Ishikawa (cell line): ENCODE data around the gene ST3GAL5.

Source experiments
- CEBPB ChIP-seq: IDR thresholded peaks from 2 replicates; pipeline ENCODE4 v1.6.1; 2012
- CREB1 ChIP-seq: IDR thresholded peaks from 2 replicates; pipeline ENCODE4 v1.6.1; 2012; ENCODE audit warnings: low read depth
- EGR1 ChIP-seq: IDR thresholded peaks from 2 replicates; pipeline ENCODE4 v1.6.1; 2012
- EP300 ChIP-seq: IDR thresholded peaks from 2 replicates; pipeline ENCODE4 v1.6.1; 2012; ENCODE audit warnings: borderline replicate concordance
- FOXM1 ChIP-seq: IDR thresholded peaks from 2 replicates; pipeline ENCODE4 v1.6.1; 2012; ENCODE audit warnings: low read depth, borderline replicate concordance
- NFIC ChIP-seq: IDR thresholded peaks from 2 replicates; pipeline ENCODE4 v1.6.1; 2012
- RAD21 ChIP-seq: IDR thresholded peaks from 2 replicates; pipeline ENCODE4 v1.6.1; 2012; ENCODE audit warnings: low read depth
- TAF1 ChIP-seq: IDR thresholded peaks from 2 replicates; pipeline ENCODE4 v1.6.1; 2012; ENCODE audit warnings: low read depth, mild to moderate bottlenecking
- TCF12 ChIP-seq: IDR thresholded peaks from 2 replicates; pipeline ENCODE4 v1.6.1; 2012; ENCODE audit warnings: low read depth
- TEAD4 ChIP-seq: IDR thresholded peaks from 2 replicates; pipeline ENCODE4 v1.6.1; 2012
- YY1 ChIP-seq: IDR thresholded peaks from 2 replicates; pipeline ENCODE4 v1.6.1; 2012; ENCODE audit warnings: low read depth
- ZBTB7A ChIP-seq: IDR thresholded peaks from 2 replicates; pipeline ENCODE4 v1.6.1; 2012; ENCODE audit warnings: low read depth
- TF ChIP-seq, protein P1 (sequence below): IDR thresholded peaks from 2 replicates; pipeline ENCODE4 v1.6.1; 2012; ENCODE audit warnings: low read depth, mild to moderate bottlenecking
- TF ChIP-seq, protein P2 (sequence below): IDR thresholded peaks from 2 replicates; pipeline ENCODE4 v1.6.1; 2012

Gene ST3GAL5

DNA sequence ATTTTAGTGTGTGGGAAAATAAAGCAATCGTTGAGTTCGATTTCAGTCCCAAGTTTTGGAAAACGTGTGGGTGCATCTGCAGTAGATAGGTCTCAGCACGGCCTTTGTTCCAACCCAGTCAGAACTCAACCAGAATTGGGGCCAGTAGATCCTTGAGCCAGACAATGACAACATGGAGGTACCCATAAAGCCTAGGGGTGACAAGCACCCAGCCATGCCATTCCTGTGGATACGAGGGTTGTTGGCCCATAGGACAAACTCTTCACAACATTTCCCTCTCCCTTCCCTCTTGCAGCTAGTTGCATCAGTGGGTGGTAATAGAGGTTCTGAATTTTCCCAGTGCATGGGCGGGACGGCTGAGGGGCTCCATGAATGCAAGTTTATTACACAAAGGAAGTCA is 60.1 kb downstream of the ST3GAL5 start:
- TF ChIP-seq CEBPB (no peak), TCF12 (no peak), CREB1 (no peak), NFIC (no peak), ZBTB7A (no peak), TAF1 (no peak), FOXM1 (no peak), TEAD4 (no peak)
- TF ChIP-seq, protein P1, sequence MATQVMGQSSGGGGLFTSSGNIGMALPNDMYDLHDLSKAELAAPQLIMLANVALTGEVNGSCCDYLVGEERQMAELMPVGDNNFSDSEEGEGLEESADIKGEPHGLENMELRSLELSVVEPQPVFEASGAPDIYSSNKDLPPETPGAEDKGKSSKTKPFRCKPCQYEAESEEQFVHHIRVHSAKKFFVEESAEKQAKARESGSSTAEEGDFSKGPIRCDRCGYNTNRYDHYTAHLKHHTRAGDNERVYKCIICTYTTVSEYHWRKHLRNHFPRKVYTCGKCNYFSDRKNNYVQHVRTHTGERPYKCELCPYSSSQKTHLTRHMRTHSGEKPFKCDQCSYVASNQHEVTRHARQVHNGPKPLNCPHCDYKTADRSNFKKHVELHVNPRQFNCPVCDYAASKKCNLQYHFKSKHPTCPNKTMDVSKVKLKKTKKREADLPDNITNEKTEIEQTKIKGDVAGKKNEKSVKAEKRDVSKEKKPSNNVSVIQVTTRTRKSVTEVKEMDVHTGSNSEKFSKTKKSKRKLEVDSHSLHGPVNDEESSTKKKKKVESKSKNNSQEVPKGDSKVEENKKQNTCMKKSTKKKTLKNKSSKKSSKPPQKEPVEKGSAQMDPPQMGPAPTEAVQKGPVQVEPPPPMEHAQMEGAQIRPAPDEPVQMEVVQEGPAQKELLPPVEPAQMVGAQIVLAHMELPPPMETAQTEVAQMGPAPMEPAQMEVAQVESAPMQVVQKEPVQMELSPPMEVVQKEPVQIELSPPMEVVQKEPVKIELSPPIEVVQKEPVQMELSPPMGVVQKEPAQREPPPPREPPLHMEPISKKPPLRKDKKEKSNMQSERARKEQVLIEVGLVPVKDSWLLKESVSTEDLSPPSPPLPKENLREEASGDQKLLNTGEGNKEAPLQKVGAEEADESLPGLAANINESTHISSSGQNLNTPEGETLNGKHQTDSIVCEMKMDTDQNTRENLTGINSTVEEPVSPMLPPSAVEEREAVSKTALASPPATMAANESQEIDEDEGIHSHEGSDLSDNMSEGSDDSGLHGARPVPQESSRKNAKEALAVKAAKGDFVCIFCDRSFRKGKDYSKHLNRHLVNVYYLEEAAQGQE: no peak
- TF ChIP-seq, protein P2, sequence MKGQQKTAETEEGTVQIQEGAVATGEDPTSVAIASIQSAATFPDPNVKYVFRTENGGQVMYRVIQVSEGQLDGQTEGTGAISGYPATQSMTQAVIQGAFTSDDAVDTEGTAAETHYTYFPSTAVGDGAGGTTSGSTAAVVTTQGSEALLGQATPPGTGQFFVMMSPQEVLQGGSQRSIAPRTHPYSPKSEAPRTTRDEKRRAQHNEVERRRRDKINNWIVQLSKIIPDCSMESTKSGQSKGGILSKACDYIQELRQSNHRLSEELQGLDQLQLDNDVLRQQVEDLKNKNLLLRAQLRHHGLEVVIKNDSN: no peak

DNA sequence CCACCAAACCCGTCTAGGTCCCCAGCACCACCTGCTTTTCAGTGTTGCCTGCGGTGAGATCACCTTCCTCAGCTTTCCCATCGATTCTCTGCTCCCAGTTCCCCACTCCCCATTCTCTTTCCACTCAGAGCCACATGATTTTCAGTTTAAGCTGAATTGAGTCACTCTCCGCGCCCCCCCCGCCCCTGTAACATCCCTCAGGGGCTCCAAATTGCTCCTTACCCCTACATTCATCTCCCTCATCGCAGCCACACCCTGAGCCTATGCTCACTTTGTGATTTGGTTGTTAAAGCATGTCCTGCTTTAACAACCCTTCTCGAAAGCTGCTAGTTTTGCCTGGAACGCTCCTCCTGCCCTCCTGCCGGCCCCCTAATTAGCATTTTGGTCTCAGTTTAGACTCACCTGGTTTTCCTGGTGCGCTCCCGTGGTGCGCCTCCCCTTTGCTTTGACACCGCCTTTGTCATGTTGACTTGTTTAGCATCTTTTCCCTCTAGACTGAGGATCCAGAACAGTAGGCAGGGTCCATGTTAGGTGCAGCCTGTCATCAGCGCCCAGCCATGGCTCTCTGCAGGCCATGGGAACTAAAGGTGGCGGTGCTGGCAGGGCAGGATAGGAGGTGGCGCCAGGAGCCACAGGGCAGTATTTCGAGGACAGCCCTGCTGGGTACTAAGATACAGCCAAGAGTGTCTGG is 60.8 kb downstream of the ST3GAL5 start:
- TF ChIP-seq TAF1: no peak
- TF ChIP-seq NFIC: no peak
- TF ChIP-seq, protein P2: no peak
- TF ChIP-seq CEBPB: no peak
- TF ChIP-seq TCF12: no peak
- TF ChIP-seq ZBTB7A: no peak
- no peak for TF ChIP-seq EGR1
- no peak for TF ChIP-seq YY1
- TF ChIP-seq RAD21: no peak

DNA sequence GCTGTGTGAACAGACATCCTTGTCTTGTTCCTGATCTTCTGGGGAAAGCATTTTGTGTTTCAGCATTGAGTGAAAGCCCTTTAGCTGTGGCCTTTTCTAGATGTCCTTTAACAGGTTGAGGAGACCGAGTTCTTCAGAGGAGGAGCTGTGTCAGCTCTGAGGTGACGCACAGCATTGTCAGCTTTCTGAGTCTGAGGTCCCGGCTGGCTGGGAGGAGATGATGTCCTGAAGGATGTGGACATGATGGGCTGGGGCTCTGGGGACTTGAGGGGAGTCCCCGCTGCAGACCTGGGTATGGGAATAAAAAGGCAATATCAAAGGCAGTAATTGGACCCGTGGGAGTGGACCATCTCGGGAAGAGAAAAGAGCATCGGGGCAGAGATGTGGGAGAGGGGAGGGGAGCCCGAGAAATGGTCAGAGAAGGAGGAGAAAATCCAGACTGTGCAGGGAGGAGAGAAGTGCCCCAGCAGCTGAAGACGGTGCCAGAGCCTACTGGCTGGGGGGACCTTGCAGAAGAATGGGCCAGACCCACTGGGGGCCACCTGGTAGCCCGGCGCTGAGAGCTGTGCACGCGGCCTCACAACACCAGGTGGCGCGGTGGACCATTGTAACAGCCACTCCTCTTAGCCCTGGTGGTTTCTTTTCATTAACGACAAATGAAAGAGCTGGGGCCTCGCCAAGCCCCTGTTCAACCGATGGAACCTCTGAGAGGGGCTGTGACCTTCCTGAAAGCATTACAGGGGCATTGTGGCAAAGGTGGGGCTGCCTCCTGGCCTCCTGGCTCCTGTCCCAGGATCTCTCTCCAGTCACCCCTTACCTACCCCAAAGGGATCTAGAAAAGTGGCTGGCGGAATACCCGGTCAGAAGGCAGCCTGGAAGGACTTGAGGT is 61.6 kb downstream of the ST3GAL5 start:
- TF ChIP-seq CEBPB (no peak), TEAD4 (no peak), CREB1 (no peak), EP300 (no peak), FOXM1 (no peak), ZBTB7A (0 out of 2 replicates have a peak, but pooled peaks have one; percentile 39), YY1 (no peak), EGR1 (no peak), RAD21 (peak; percentile 94)
- TF ChIP-seq, protein P1: no peak

DNA sequence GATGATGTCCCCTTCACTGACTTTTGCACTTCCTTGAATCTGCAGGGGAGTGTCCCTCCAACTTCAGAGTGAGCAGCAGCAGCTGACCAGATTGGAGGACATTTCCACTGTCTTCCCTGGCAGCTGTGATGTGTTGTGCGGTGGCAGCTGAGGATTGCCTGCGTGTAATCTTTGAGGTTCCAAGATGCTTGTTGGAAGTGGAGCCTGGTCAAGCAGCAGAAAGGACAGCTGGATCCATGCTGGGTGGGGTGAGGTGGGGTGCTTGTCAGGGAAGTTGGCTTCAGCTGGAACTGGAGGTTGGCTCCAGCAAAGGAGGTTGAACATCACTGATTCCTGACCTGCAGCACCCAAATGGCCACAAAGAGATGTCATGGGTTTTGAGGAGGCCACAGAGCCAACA is 64.8 kb downstream of the ST3GAL5 start:
- no peak for TF ChIP-seq TAF1
- TF ChIP-seq RAD21: no peak
- TF ChIP-seq, protein P1: no peak
- no peak for TF ChIP-seq CEBPB
- TF ChIP-seq NFIC: no peak
- no peak for TF ChIP-seq ZBTB7A
- TF ChIP-seq, protein P2: no peak
- no peak for TF ChIP-seq FOXM1
